ENCODE data around the gene PRSS27. TPM values are rescaled to one million over a fixed set of nuclear protein-coding genes. Genes with fewer than 3 reads are reported as not detected.

PRSS27 gene
- total and polyA plus RNA-seq, 2 donors (not counting 1 experiment from before 2014, with no cell fraction given): 2.1 to 2.4 TPM

DNA sequence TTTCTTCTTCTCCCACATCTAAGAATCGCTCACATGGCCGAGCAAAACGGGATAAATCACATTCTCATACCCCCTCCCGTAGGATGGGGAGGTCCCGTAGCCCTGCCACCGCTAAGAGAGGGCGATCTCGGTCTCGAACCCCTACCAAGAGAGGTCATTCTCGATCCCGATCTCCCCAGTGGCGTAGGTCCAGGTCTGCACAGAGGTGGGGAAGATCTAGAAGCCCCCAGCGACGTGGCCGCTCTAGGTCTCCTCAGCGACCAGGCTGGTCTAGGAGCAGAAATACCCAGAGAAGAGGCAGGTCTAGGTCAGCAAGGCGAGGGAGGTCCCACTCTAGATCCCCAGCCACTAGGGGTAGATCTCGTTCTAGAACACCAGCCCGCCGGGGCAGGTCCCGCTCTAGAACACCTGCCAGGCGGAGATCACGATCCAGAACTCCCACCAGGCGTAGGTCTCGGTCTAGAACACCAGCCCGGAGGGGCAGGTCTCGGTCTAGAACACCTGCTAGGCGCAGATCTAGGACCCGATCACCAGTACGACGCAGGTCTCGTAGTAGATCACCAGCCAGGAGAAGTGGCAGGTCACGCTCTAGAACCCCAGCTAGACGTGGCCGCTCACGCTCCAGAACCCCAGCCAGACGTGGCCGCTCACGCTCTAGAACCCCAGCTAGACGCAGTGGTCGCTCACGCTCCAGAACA is 42.0 kb upstream of the PRSS27 start:
- Histone ChIP-seq H4K20me1 (ENCODE audit: control insufficient read depth, insufficient read depth, low read length, poor library complexity, severe bottlenecking) (peaks cover 88% of the 10 kb centered on the region), H2AFZ (ENCODE audit: insufficient read depth, low read depth, low read length, poor library complexity, severe bottlenecking) (no peak overlapping the region), H3K4me3 (ENCODE audit: control extremely low read depth in 1 of 5, extremely low read depth in 1 of 5, insufficient read depth in 1 of 5, low read depth in 2 of 5, low read length in 4 of 5) (no peak overlapping the region), H3K79me2 (ENCODE audit: control insufficient read depth, insufficient read depth, low read length) (peaks cover 45% of the 10 kb centered on the region), H3K27ac (ENCODE audit: low read length in 2 of 2) (no peak overlapping the region), H3K27me3 (replicated peaks in 1 of 4; ENCODE audit: control extremely low read depth in 1 of 4, control insufficient read depth in 3 of 4, insufficient read depth in 4 of 4, low read length in 3 of 4) (no peaks in the 10 kb centered on the region), H3K9ac (ENCODE audit: low read length) (no peak overlapping the region), H3K9me3 (ENCODE audit: control extremely low read depth in 1 of 3, control insufficient read depth in 2 of 3, insufficient read depth in 1 of 3, low read length in 2 of 3) (peaks cover 0 to 6% (median 0%) of the 10 kb centered on the region in 3 donors), H3K4me2 (replicated peaks; ENCODE audit: low read depth, low read length, poor library complexity, severe bottlenecking) (no peak overlapping the region), H3K36me3 (replicated peaks in 1 of 2; ENCODE audit: control extremely low read depth in 1 of 2, control insufficient read depth in 1 of 2, extremely low read depth in 1 of 2, insufficient read depth in 2 of 2, low read length in 1 of 2) (peaks cover 7 to 99% of the 10 kb centered on the region in 2 experiments), H3K4me1 (ENCODE audit: control insufficient read depth in 2 of 2, insufficient read depth in 2 of 2, low read length in 2 of 2) (no peaks in the 10 kb centered on the region)
- TF ChIP-seq, protein P1, sequence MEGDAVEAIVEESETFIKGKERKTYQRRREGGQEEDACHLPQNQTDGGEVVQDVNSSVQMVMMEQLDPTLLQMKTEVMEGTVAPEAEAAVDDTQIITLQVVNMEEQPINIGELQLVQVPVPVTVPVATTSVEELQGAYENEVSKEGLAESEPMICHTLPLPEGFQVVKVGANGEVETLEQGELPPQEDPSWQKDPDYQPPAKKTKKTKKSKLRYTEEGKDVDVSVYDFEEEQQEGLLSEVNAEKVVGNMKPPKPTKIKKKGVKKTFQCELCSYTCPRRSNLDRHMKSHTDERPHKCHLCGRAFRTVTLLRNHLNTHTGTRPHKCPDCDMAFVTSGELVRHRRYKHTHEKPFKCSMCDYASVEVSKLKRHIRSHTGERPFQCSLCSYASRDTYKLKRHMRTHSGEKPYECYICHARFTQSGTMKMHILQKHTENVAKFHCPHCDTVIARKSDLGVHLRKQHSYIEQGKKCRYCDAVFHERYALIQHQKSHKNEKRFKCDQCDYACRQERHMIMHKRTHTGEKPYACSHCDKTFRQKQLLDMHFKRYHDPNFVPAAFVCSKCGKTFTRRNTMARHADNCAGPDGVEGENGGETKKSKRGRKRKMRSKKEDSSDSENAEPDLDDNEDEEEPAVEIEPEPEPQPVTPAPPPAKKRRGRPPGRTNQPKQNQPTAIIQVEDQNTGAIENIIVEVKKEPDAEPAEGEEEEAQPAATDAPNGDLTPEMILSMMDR (IDR thresholded peaks at IDR 0.05): no peak
- no peak for TF ChIP-seq EZH2 (IDR thresholded peaks at IDR 0.05; ENCODE audit: borderline replicate concordance, insufficient read depth, low read depth, low read length, poor library complexity, severe bottlenecking)
- no peak for DNase-seq
- Mint-ChIP-seq H3K9me3 (ENCODE audit: insufficient read depth) (no peaks in the 10 kb centered on the region), H3K27ac (no peak overlapping the region), H3K4me1 (peaks cover 7% of the 10 kb centered on the region), H3K4me3 (no peak overlapping the region), H3K27me3 (no peaks in the 10 kb centered on the region)
- ChIA-PET CTCF (interaction anchor here (1.6 kb wide), 1 partner anchor 106 kb away, joined by 3 read pairs; no protein-coding TSS in a partner anchor), POLR2A (no interaction called here)
- over 99% methylated on average over 42 of the region's 42 CpGs for WGBS (ENCODE audit: insufficient coverage)
- no peak for ATAC-seq (ENCODE audit: low read depth)
- intact Hi-C loops (cut with micrococcal nuclease): no loop called here

DNA sequence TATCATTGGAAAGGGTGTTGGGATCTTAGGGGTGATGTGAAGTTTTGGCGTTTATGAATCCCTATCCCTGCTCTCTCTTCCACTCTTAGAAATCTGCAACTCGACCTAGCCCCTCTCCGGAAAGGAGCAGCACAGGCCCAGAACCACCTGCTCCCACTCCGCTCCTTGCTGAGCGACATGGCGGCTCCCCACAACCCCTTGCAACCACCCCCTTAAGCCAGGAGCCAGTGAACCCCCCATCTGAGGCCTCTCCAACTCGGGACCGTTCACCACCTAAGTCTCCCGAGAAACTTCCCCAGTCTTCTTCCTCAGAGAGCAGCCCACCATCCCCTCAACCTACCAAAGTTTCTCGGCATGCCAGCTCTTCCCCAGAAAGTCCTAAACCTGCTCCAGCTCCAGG is 41.4 kb upstream of the PRSS27 start:
- whole genome bisulfite sequencing (ENCODE audit: insufficient coverage): 100% methylated on average over 9 of the region's 10 CpGs
- Histone ChIP-seq H3K27me3 (replicated peaks in 1 of 4; ENCODE audit: control extremely low read depth in 1 of 4, control insufficient read depth in 3 of 4, insufficient read depth in 4 of 4, low read length in 3 of 4) (no peaks in the 10 kb centered on the region), H3K79me2 (ENCODE audit: control insufficient read depth, insufficient read depth, low read length) (peaks cover 45% of the 10 kb centered on the region), H4K20me1 (ENCODE audit: control insufficient read depth, insufficient read depth, low read length, poor library complexity, severe bottlenecking) (peaks cover 88% of the 10 kb centered on the region), H3K27ac (ENCODE audit: low read length in 2 of 2) (no peak overlapping the region), H2AFZ (ENCODE audit: insufficient read depth, low read depth, low read length, poor library complexity, severe bottlenecking) (no peak overlapping the region), H3K36me3 (replicated peaks in 1 of 2; ENCODE audit: control extremely low read depth in 1 of 2, control insufficient read depth in 1 of 2, extremely low read depth in 1 of 2, insufficient read depth in 2 of 2, low read length in 1 of 2) (peaks cover 7 to 95% of the 10 kb centered on the region in 2 experiments), H3K9me3 (ENCODE audit: control extremely low read depth in 1 of 3, control insufficient read depth in 2 of 3, insufficient read depth in 1 of 3, low read length in 2 of 3) (peaks cover 0 to 6% (median 0%) of the 10 kb centered on the region in 3 donors), H3K4me3 (ENCODE audit: control extremely low read depth in 1 of 5, extremely low read depth in 1 of 5, insufficient read depth in 1 of 5, low read depth in 2 of 5, low read length in 4 of 5) (no peak overlapping the region), H3K4me1 (ENCODE audit: control insufficient read depth in 2 of 2, insufficient read depth in 2 of 2, low read length in 2 of 2) (peaks cover 0 to 1% of the 10 kb centered on the region in 2 donors), H3K4me2 (replicated peaks; ENCODE audit: low read depth, low read length, poor library complexity, severe bottlenecking) (no peak overlapping the region), H3K9ac (ENCODE audit: low read length) (no peak overlapping the region)
- no peaks in the 10 kb centered on the region for H3K9me3 Mint-ChIP-seq (ENCODE audit: insufficient read depth)
- no peak for TF ChIP-seq EZH2 (IDR thresholded peaks at IDR 0.05; ENCODE audit: borderline replicate concordance, insufficient read depth, low read depth, low read length, poor library complexity, severe bottlenecking)
- TF ChIP-seq, protein P1 (IDR thresholded peaks at IDR 0.05): no peak
- ChIA-PET CTCF (no interaction called here), POLR2A (no interaction called here)
- ATAC-seq (ENCODE audit: low read depth) (no peak), DNase-seq (no peak)
- H3K27ac Mint-ChIP-seq: no peak overlapping the region
- peaks cover 13% of the 10 kb centered on the region for H3K4me1 Mint-ChIP-seq
- intact Hi-C loops (cut with micrococcal nuclease): no loop called here
- no peak overlapping the region for H3K4me3 Mint-ChIP-seq
- H3K27me3 Mint-ChIP-seq: no peaks in the 10 kb centered on the region

All from B cell (primary cell).